ENCODE results near the gene PRKAG2.
"Not testable (repeated sequence)": the region's sequence is repeated elsewhere in the genome, so short reads cannot be mapped to it uniquely, and the experiment has no call there.

The PRKAG2 gene

DNA sequence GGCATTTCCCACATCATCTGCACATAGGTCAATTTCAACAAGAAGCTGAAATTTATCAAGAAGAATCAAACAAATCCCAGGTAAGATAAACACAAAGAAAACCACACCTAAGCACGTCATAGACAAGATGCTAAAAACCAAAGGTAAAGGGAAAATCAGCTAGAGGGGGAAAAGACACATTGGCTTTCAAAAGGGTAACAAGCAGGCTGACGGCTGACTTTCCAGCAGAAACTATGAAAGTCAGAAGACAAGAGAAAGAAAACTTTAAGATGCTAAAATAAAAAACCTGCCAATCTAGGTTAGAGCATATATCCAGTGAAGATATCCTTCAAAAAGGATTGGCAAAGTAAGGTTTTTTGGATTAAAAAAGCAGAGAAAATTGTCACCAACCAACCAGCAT is 297.3 kb downstream of the PRKAG2 start:
- H3K4me3 ChIP-seq (ENCODE audit: low read depth in 1 of 2, low read length in 2 of 2): no peak overlapping the region
- peaks cover 8 to 9% of the 10 kb centered on the region in 2 donors for H3K9me3 ChIP-seq (ENCODE audit: control insufficient read depth in 1 of 2, low read length in 2 of 2)
- no peak overlapping the region for H3K27ac ChIP-seq (ENCODE audit: low read depth, low read length)
- H3K36me3 ChIP-seq (ENCODE audit: control insufficient read depth in 1 of 2, insufficient read depth in 2 of 2, low read length in 2 of 2): peaks cover 7 to 22% of the 10 kb centered on the region in 2 donors
- no peaks in the 10 kb centered on the region for H3K4me1 ChIP-seq (ENCODE audit: control insufficient read depth in 1 of 2, insufficient read depth in 2 of 2, low read length in 2 of 2)
- no peak overlapping the region for H3K9ac ChIP-seq (ENCODE audit: low read depth in 1 of 2, low read length in 2 of 2)
- no peaks in the 10 kb centered on the region for H3K27me3 ChIP-seq (ENCODE audit: control insufficient read depth in 1 of 2, insufficient read depth in 2 of 2, low read length in 2 of 2)

DNA sequence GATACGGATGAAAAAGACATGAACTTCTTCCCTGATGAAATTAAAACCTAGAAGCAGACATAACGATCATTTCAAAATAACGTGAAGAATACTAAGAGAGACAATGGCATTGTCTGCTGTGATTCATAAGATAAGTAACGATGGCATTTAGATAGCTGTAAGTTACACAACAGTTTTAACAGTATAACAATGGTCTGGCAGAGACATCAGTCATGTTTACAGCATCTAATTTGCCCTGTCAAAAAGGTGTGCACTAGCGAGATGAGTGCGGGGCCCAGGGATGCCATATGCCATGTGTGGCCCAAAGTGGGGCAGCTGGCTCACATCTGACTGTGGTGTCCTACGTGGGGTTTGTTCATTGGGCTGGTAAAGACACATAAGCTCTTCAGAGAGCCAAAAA is 301.5 kb downstream of the PRKAG2 start:
- H3K9ac ChIP-seq (ENCODE audit: low read depth in 1 of 2, low read length in 2 of 2): no peak overlapping the region
- H3K4me3 ChIP-seq (ENCODE audit: low read depth in 1 of 2, low read length in 2 of 2): no peak overlapping the region
- H3K4me1 ChIP-seq (ENCODE audit: control insufficient read depth in 1 of 2, insufficient read depth in 2 of 2, low read length in 2 of 2): no peaks in the 10 kb centered on the region
- peaks cover 7 to 21% of the 10 kb centered on the region in 2 donors for H3K36me3 ChIP-seq (ENCODE audit: control insufficient read depth in 1 of 2, insufficient read depth in 2 of 2, low read length in 2 of 2)
- no peak overlapping the region for H3K27ac ChIP-seq (ENCODE audit: low read depth, low read length)
- no peaks in the 10 kb centered on the region for H3K27me3 ChIP-seq (ENCODE audit: control insufficient read depth in 1 of 2, insufficient read depth in 2 of 2, low read length in 2 of 2)
- H3K9me3 ChIP-seq (ENCODE audit: control insufficient read depth in 1 of 2, low read length in 2 of 2): peaks cover 8 to 9% of the 10 kb centered on the region in 2 donors

DNA sequence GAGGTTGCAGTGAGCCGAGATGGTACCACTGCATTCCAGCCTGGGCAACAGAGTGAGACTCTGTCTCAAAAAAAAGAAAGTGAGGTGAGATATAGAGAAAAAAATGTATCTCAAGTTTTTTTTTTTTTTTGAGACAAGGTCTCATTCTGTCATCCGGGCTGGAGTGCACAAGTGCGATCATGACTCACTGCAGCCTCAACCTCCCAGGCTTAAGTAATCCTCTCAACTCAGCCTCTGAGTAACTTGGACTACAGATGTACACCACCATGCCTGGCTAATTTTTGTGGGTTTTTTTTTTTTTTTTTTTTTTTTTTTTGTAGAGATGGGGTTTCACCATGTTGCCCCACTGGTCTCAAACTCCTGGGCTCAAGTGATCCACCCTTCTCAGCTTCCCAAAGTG is 303.9 kb downstream of the PRKAG2 start:
- H3K4me1 ChIP-seq (ENCODE audit: control insufficient read depth in 1 of 2, insufficient read depth in 2 of 2, low read length in 2 of 2); H3K27me3 ChIP-seq (ENCODE audit: control insufficient read depth in 1 of 2, insufficient read depth in 2 of 2, low read length in 2 of 2); H3K27ac ChIP-seq (ENCODE audit: low read depth, low read length); H3K4me3 ChIP-seq (ENCODE audit: low read depth in 1 of 2, low read length in 2 of 2); H3K9me3 ChIP-seq (ENCODE audit: control insufficient read depth in 1 of 2, low read length in 2 of 2); H3K9ac ChIP-seq (ENCODE audit: low read depth in 1 of 2, low read length in 2 of 2): not testable (repeated sequence)
- H3K36me3 ChIP-seq (ENCODE audit: control insufficient read depth in 1 of 2, insufficient read depth in 2 of 2, low read length in 2 of 2): peaks cover 16 to 29% of the 10 kb centered on the region in 2 donors

DNA sequence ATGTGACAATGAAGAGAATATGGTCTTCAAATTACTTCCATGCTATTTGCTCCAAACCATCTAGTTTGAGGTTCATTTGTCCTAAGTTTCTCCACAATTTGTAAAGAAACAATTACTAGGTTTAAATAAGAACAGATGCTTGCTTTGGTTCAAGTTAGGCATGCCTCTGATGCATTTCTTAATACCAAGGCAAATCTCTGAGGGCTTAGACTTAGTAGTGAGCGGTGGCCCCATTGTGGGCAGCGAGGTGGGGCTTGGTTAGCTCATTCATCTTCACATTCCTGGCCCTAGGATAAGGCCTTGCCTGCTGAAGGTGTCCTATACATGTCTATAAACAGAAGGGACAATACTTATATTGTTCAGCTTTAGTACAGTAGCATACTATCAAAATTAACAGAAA is 304.8 kb downstream of the PRKAG2 start:
- no peak overlapping the region for H3K9ac ChIP-seq (ENCODE audit: low read depth in 1 of 2, low read length in 2 of 2)

DNA sequence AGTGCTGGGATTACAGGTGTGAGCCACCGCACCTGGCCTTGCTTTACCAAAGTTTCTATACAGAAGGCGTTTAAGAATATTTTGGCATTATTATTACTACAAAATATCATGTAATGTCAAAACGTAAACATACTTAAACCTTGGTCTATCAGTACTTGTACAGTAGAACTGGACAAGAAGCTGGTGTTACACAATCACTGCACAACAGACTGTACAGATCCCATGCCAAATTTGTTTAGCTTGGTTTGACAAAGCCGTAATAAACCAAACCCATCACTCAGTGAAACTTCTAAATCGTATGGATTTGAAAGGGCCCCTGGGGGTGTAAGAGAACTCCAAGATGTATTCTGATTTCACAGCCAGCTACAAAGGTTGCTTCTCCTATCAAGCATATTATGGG is 305.4 kb downstream of the PRKAG2 start:
- Histone ChIP-seq H3K9me3 (ENCODE audit: control insufficient read depth in 1 of 2, low read length in 2 of 2) (no peaks in the 10 kb centered on the region), H3K36me3 (ENCODE audit: control insufficient read depth in 1 of 2, insufficient read depth in 2 of 2, low read length in 2 of 2) (peaks cover 20 to 34% of the 10 kb centered on the region in 2 donors), H3K4me3 (ENCODE audit: low read depth in 1 of 2, low read length in 2 of 2) (no peak overlapping the region), H3K4me1 (ENCODE audit: control insufficient read depth in 1 of 2, insufficient read depth in 2 of 2, low read length in 2 of 2) (no peaks in the 10 kb centered on the region), H3K27me3 (ENCODE audit: control insufficient read depth in 1 of 2, insufficient read depth in 2 of 2, low read length in 2 of 2) (no peaks in the 10 kb centered on the region), H3K27ac (ENCODE audit: low read depth, low read length) (no peak overlapping the region), H3K9ac (ENCODE audit: low read depth in 1 of 2, low read length in 2 of 2) (no peak overlapping the region)

More for the DNA sequence above, 304.8 kb downstream of the PRKAG2 start:
- Histone ChIP-seq H3K9me3 (ENCODE audit: control insufficient read depth in 1 of 2, low read length in 2 of 2) (no peaks in the 10 kb centered on the region), H3K4me3 (ENCODE audit: low read depth in 1 of 2, low read length in 2 of 2) (no peak overlapping the region), H3K36me3 (ENCODE audit: control insufficient read depth in 1 of 2, insufficient read depth in 2 of 2, low read length in 2 of 2) (peaks cover 20 to 30% of the 10 kb centered on the region in 2 donors), H3K27ac (ENCODE audit: low read depth, low read length) (no peak overlapping the region), H3K4me1 (ENCODE audit: control insufficient read depth in 1 of 2, insufficient read depth in 2 of 2, low read length in 2 of 2) (no peaks in the 10 kb centered on the region), H3K27me3 (ENCODE audit: control insufficient read depth in 1 of 2, insufficient read depth in 2 of 2, low read length in 2 of 2) (no peaks in the 10 kb centered on the region)

DNA sequence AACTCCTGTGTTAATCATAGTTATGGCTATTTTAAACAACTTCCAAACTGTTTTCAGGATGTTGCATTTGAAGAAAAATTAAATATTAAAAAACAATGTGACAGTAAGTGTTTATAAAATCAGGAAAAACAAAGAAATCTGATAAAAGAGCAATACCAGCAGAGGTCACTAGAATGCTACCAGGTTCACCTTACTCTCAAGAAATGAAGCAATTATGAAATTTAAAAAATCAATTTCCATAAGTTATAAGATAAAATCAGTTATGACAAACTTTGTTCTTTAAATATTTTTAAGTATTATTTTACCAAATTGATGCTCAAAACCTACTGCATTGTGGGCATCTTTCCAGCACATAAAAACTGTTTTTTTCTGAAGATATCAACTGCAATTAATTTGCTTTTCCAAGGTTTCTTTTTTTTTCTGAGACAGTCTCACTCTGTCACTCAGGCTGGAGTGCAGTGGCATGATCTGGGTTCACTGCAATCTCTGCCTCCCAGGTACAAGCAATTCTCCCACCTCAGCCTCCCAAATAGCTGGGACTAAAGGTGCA is 306.5 kb downstream of the PRKAG2 start:
- H3K36me3 ChIP-seq (ENCODE audit: control insufficient read depth in 1 of 2, insufficient read depth in 2 of 2, low read length in 2 of 2): peaks cover 21 to 37% of the 10 kb centered on the region in 2 donors
- H3K4me1 ChIP-seq (ENCODE audit: control insufficient read depth in 1 of 2, insufficient read depth in 2 of 2, low read length in 2 of 2): no peaks in the 10 kb centered on the region
- no peaks in the 10 kb centered on the region for H3K9me3 ChIP-seq (ENCODE audit: control insufficient read depth in 1 of 2, low read length in 2 of 2)
- H3K9ac ChIP-seq (ENCODE audit: low read depth in 1 of 2, low read length in 2 of 2): no peak overlapping the region
- no peak overlapping the region for H3K27ac ChIP-seq (ENCODE audit: low read depth, low read length)
- H3K4me3 ChIP-seq (ENCODE audit: low read depth in 1 of 2, low read length in 2 of 2): no peak overlapping the region
- no peaks in the 10 kb centered on the region for H3K27me3 ChIP-seq (ENCODE audit: control insufficient read depth in 1 of 2, insufficient read depth in 2 of 2, low read length in 2 of 2)

DNA sequence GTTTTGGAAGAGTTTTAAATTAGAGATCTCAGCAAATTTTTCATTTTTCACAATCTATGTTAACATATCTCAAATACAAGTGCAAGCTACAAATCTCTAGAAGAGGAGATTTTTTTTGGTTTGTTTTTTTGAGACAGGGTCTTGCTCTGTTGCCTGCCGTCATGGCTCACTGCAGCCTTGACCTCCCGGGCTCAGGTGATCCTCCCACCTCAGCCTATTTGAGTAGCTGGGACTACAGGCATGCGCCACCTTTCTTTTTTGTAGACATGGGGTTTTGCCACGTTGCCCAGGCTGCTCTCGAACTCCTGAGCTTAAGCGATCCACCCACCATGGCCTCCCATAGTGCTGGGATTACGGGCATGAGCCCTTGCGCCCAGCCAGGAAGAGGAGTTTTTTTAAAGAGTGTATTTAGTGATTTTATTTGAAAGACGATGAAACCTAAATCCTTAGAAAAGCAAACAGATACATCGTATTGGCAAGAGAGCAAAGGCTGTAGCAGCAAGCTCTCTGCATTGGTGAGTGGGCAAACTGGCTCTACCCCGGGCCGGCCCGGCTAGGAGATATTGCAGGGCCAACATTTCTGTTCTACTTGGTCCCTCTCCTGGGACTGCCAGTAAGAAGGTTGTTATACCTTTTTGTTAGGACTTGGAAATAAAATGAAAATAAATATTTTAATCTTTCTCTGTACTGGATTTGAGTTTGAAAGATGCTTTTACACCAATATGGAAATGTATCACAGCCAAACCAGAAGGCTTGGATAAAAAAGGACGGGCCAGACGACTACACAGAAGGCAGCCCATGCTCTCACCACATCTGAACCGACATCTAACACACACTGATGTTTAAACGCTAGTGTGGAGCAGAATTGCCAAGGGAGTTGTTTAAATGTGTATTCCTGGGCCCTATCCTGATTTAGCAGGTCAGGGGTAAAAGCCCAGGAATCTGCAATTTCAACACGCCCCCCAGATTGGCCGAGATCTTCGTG is 307.7 kb downstream of the PRKAG2 start:
- H3K36me3 ChIP-seq (ENCODE audit: control insufficient read depth in 1 of 2, insufficient read depth in 2 of 2, low read length in 2 of 2): peaks cover 21 to 39% of the 10 kb centered on the region in 2 donors
- H3K9me3 ChIP-seq (ENCODE audit: control insufficient read depth in 1 of 2, low read length in 2 of 2): no peaks in the 10 kb centered on the region
- no peaks in the 10 kb centered on the region for H3K4me1 ChIP-seq (ENCODE audit: control insufficient read depth in 1 of 2, insufficient read depth in 2 of 2, low read length in 2 of 2)
- no peak overlapping the region for H3K9ac ChIP-seq (ENCODE audit: low read depth in 1 of 2, low read length in 2 of 2)
- H3K4me3 ChIP-seq (ENCODE audit: low read depth in 1 of 2, low read length in 2 of 2): no peak overlapping the region
- no peak overlapping the region for H3K27ac ChIP-seq (ENCODE audit: low read depth, low read length)
- no peaks in the 10 kb centered on the region for H3K27me3 ChIP-seq (ENCODE audit: control insufficient read depth in 1 of 2, insufficient read depth in 2 of 2, low read length in 2 of 2)

DNA sequence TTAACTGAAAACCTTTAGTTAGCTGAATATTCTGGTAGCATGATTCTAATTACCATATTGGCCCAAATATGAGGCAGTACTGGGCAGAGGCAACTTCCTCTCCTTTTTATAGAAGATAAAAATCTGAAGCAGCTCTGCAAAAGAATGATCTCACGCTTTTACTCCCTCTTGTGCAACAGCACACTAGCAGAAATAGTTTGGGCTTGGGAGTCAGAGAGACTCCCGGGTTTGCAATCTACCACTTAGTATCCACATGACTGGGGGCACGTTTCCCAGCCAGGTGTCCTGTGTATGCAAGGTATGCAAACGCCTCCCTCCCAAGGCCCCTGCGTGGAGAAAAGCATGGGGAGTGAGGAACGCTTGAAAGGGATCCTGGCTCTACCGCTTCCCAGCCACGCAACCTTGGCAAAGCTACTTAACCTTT is 310.0 kb downstream of the PRKAG2 start:
- Histone ChIP-seq H3K27me3 (ENCODE audit: control insufficient read depth in 1 of 2, insufficient read depth in 2 of 2, low read length in 2 of 2) (no peaks in the 10 kb centered on the region), H3K9ac (ENCODE audit: low read depth in 1 of 2, low read length in 2 of 2) (no peak overlapping the region), H3K4me3 (ENCODE audit: low read depth in 1 of 2, low read length in 2 of 2) (no peak overlapping the region), H3K27ac (ENCODE audit: low read depth, low read length) (no peak overlapping the region), H3K4me1 (ENCODE audit: control insufficient read depth in 1 of 2, insufficient read depth in 2 of 2, low read length in 2 of 2) (no peaks in the 10 kb centered on the region), H3K36me3 (ENCODE audit: control insufficient read depth in 1 of 2, insufficient read depth in 2 of 2, low read length in 2 of 2) (peaks cover 28 to 45% of the 10 kb centered on the region in 2 donors), H3K9me3 (ENCODE audit: control insufficient read depth in 1 of 2, low read length in 2 of 2) (no peaks in the 10 kb centered on the region)

DNA sequence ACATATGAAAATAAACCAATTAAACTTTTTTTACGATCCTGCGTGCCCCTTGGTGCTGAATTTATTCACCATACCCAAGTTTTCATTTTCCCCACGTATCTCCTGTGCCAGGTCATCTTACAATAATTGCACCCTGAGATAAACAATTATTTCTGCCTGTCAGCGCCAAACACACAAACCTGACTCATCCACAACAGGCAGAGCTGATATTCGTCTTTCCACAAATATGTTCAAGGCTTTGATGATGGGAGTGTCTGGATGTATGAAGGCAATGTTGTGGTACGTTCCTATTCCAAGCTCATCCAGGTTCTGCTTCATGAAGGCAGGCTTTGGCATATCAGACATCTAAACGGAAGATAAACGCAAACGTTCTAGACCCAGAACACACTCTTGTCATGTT is 311.4 kb downstream of the PRKAG2 start:
- Histone ChIP-seq H3K9ac (ENCODE audit: low read depth in 1 of 2, low read length in 2 of 2) (no peak overlapping the region), H3K4me3 (ENCODE audit: low read depth in 1 of 2, low read length in 2 of 2) (no peak overlapping the region), H3K9me3 (ENCODE audit: control insufficient read depth in 1 of 2, low read length in 2 of 2) (no peaks in the 10 kb centered on the region), H3K27me3 (ENCODE audit: control insufficient read depth in 1 of 2, insufficient read depth in 2 of 2, low read length in 2 of 2) (no peaks in the 10 kb centered on the region), H3K4me1 (ENCODE audit: control insufficient read depth in 1 of 2, insufficient read depth in 2 of 2, low read length in 2 of 2) (no peaks in the 10 kb centered on the region), H3K36me3 (ENCODE audit: control insufficient read depth in 1 of 2, insufficient read depth in 2 of 2, low read length in 2 of 2) (peaks cover 29 to 48% of the 10 kb centered on the region in 2 donors), H3K27ac (ENCODE audit: low read depth, low read length) (no peak overlapping the region)

DNA sequence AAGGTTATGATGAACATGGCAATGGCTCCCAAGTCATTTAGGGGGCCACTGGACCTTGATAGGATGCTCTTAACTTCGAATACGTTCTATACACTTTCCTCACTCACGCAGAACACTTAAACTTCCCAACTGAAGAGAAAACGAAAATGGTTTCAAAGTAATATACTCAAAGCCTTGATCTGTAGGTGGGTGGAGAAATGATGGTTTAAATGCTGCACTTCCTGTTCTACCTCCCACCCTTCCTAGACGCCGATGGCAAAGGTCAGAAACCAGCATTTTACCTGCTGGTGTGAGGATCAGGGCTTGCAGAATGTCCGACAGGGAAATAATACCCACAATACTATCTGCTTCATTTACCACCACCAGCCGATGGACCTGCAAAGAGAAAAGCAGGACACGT is 316.7 kb downstream of the PRKAG2 start:
- H3K27ac ChIP-seq (ENCODE audit: low read depth, low read length): no peak overlapping the region
- H3K36me3 ChIP-seq (ENCODE audit: control insufficient read depth in 1 of 2, insufficient read depth in 2 of 2, low read length in 2 of 2): peaks cover 36 to 70% of the 10 kb centered on the region in 2 donors
- no peaks in the 10 kb centered on the region for H3K27me3 ChIP-seq (ENCODE audit: control insufficient read depth in 1 of 2, insufficient read depth in 2 of 2, low read length in 2 of 2)
- no peaks in the 10 kb centered on the region for H3K9me3 ChIP-seq (ENCODE audit: control insufficient read depth in 1 of 2, low read length in 2 of 2)
- no peak overlapping the region for H3K9ac ChIP-seq (ENCODE audit: low read depth in 1 of 2, low read length in 2 of 2)
- H3K4me3 ChIP-seq (ENCODE audit: low read depth in 1 of 2, low read length in 2 of 2): no peak overlapping the region
- H3K4me1 ChIP-seq (ENCODE audit: control insufficient read depth in 1 of 2, insufficient read depth in 2 of 2, low read length in 2 of 2): no peaks in the 10 kb centered on the region

Measured in duodenal mucosa (tissue), 2 donors.